ENCODE results near the gene CTIF. TPM values are rescaled to one million over a fixed set of nuclear protein-coding genes. Genes with fewer than 3 reads are reported as not detected.

CTIF gene
- total and polyA plus RNA-seq, 2 donors (not counting 1 experiment from before 2014, with no cell fraction given) = 27.2 to 28.1 TPM

- H3K27ac ChIP-seq (ENCODE audit: insufficient read depth, low read length) = no peak overlapping the region
- H3K4me3 ChIP-seq (replicated peaks in 1 of 4; ENCODE audit: control extremely low read depth in 1 of 4, insufficient read depth in 1 of 4, low read depth in 3 of 4, low read length in 4 of 4) = no peak overlapping the region
- no peaks in the 10 kb centered on the region for H4K20me1 ChIP-seq (ENCODE audit: control insufficient read depth, extremely low read depth, insufficient read depth, low read length)
- H2AFZ ChIP-seq (ENCODE audit: low read length) = no peak overlapping the region
- H3K4me1 ChIP-seq (ENCODE audit: control insufficient read depth, extremely low read depth, insufficient read depth, low read length) = no peaks in the 10 kb centered on the region
- no peak overlapping the region for H3K4me2 ChIP-seq (ENCODE audit: extremely low read depth, insufficient read depth, low read length)
- no peaks in the 10 kb centered on the region for H3K79me2 ChIP-seq (ENCODE audit: control insufficient read depth, insufficient read depth, low read length)
- TF ChIP-seq EZH2 (IDR thresholded peaks at IDR 0.05; ENCODE audit: low read length, missing control alignments) = no peak
- TF ChIP-seq, protein P1, sequence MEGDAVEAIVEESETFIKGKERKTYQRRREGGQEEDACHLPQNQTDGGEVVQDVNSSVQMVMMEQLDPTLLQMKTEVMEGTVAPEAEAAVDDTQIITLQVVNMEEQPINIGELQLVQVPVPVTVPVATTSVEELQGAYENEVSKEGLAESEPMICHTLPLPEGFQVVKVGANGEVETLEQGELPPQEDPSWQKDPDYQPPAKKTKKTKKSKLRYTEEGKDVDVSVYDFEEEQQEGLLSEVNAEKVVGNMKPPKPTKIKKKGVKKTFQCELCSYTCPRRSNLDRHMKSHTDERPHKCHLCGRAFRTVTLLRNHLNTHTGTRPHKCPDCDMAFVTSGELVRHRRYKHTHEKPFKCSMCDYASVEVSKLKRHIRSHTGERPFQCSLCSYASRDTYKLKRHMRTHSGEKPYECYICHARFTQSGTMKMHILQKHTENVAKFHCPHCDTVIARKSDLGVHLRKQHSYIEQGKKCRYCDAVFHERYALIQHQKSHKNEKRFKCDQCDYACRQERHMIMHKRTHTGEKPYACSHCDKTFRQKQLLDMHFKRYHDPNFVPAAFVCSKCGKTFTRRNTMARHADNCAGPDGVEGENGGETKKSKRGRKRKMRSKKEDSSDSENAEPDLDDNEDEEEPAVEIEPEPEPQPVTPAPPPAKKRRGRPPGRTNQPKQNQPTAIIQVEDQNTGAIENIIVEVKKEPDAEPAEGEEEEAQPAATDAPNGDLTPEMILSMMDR (conservative IDR thresholded peaks at IDR 0.05 in 1 of 2, IDR thresholded peaks at IDR 0.05 in 1 of 2; ENCODE audit: low read depth in 1 of 2, low read length in 2 of 2) = no peak
- H3K9ac ChIP-seq (ENCODE audit: insufficient read depth, low read length) = no peak overlapping the region
- H3K9me3 ChIP-seq (ENCODE audit: control insufficient read depth, insufficient read depth, low read depth, low read length) = no peaks in the 10 kb centered on the region
- DNase-seq (ENCODE audit: low read depth in 2 of 2) = no peak
- H3K27me3 ChIP-seq (ENCODE audit: control insufficient read depth, insufficient read depth, low read length) = no peaks in the 10 kb centered on the region
- peaks cover 3% of the 10 kb centered on the region for H3K36me3 ChIP-seq (ENCODE audit: control insufficient read depth, insufficient read depth, low read length)
Observed at GRCh38 chr18:48820483-48821250, 281.8 kb downstream of the CTIF start.

GRCh38 chr18:48821251-48821590 lies 282.4 kb downstream of the CTIF start:
- Histone ChIP-seq H3K4me2 (ENCODE audit: extremely low read depth, insufficient read depth, low read length) (no peak overlapping the region), H2AFZ (ENCODE audit: low read length) (no peak overlapping the region), H3K4me3 (replicated peaks in 1 of 4; ENCODE audit: control extremely low read depth in 1 of 4, insufficient read depth in 1 of 4, low read depth in 3 of 4, low read length in 4 of 4) (no peak overlapping the region), H3K27ac (ENCODE audit: insufficient read depth, low read length) (no peak overlapping the region), H3K27me3 (ENCODE audit: control insufficient read depth, insufficient read depth, low read length) (no peaks in the 10 kb centered on the region), H3K4me1 (ENCODE audit: control insufficient read depth, extremely low read depth, insufficient read depth, low read length) (no peaks in the 10 kb centered on the region), H3K9ac (ENCODE audit: insufficient read depth, low read length) (no peak overlapping the region), H3K79me2 (ENCODE audit: control insufficient read depth, insufficient read depth, low read length) (no peaks in the 10 kb centered on the region), H3K36me3 (ENCODE audit: control insufficient read depth, insufficient read depth, low read length) (peaks cover 3% of the 10 kb centered on the region), H4K20me1 (ENCODE audit: control insufficient read depth, extremely low read depth, insufficient read depth, low read length) (no peaks in the 10 kb centered on the region), H3K9me3 (ENCODE audit: control insufficient read depth, insufficient read depth, low read depth, low read length) (no peaks in the 10 kb centered on the region)
- DNase-seq (ENCODE audit: low read depth in 2 of 2) = no peak
- no peak for TF ChIP-seq EZH2 (IDR thresholded peaks at IDR 0.05; ENCODE audit: low read length, missing control alignments)
- TF ChIP-seq, protein P1 (conservative IDR thresholded peaks at IDR 0.05 in 1 of 2, IDR thresholded peaks at IDR 0.05 in 1 of 2; ENCODE audit: low read depth in 1 of 2, low read length in 2 of 2) = no peak

GRCh38 chr18:48821845-48822244 lies 283.0 kb downstream of the CTIF start:
- no peak overlapping the region for H2AFZ ChIP-seq (ENCODE audit: low read length)
- no peaks in the 10 kb centered on the region for H3K27me3 ChIP-seq (ENCODE audit: control insufficient read depth, insufficient read depth, low read length)
- no peak overlapping the region for H3K27ac ChIP-seq (ENCODE audit: insufficient read depth, low read length)
- DNase-seq (ENCODE audit: low read depth in 2 of 2) = no peak
- no peaks in the 10 kb centered on the region for H3K4me1 ChIP-seq (ENCODE audit: control insufficient read depth, extremely low read depth, insufficient read depth, low read length)
- H3K4me2 ChIP-seq (ENCODE audit: extremely low read depth, insufficient read depth, low read length) = no peak overlapping the region
- no peaks in the 10 kb centered on the region for H3K9me3 ChIP-seq (ENCODE audit: control insufficient read depth, insufficient read depth, low read depth, low read length)
- no peaks in the 10 kb centered on the region for H4K20me1 ChIP-seq (ENCODE audit: control insufficient read depth, extremely low read depth, insufficient read depth, low read length)
- no peaks in the 10 kb centered on the region for H3K79me2 ChIP-seq (ENCODE audit: control insufficient read depth, insufficient read depth, low read length)
- H3K4me3 ChIP-seq (replicated peaks in 1 of 4; ENCODE audit: control extremely low read depth in 1 of 4, insufficient read depth in 1 of 4, low read depth in 3 of 4, low read length in 4 of 4) = no peak overlapping the region
- H3K36me3 ChIP-seq (ENCODE audit: control insufficient read depth, insufficient read depth, low read length) = peaks cover 3% of the 10 kb centered on the region
- no peak overlapping the region for H3K9ac ChIP-seq (ENCODE audit: insufficient read depth, low read length)
- TF ChIP-seq, protein P1 (conservative IDR thresholded peaks at IDR 0.05 in 1 of 2, IDR thresholded peaks at IDR 0.05 in 1 of 2; ENCODE audit: low read depth in 1 of 2, low read length in 2 of 2) = no peak
- no peak for TF ChIP-seq EZH2 (IDR thresholded peaks at IDR 0.05; ENCODE audit: low read length, missing control alignments)
